ENCODE data around the gene CTTNBP2NL. TPM values are rescaled to one million over a fixed set of nuclear protein-coding genes. Genes with fewer than 3 reads are reported as not detected.
"Not testable (repeated sequence)": the region's sequence is repeated elsewhere in the genome, so short reads cannot be mapped to it uniquely, and the experiment has no call there.

The CTTNBP2NL gene
- total RNA-seq, 1 donor from 2014 or later: 25.2 TPM

DNA sequence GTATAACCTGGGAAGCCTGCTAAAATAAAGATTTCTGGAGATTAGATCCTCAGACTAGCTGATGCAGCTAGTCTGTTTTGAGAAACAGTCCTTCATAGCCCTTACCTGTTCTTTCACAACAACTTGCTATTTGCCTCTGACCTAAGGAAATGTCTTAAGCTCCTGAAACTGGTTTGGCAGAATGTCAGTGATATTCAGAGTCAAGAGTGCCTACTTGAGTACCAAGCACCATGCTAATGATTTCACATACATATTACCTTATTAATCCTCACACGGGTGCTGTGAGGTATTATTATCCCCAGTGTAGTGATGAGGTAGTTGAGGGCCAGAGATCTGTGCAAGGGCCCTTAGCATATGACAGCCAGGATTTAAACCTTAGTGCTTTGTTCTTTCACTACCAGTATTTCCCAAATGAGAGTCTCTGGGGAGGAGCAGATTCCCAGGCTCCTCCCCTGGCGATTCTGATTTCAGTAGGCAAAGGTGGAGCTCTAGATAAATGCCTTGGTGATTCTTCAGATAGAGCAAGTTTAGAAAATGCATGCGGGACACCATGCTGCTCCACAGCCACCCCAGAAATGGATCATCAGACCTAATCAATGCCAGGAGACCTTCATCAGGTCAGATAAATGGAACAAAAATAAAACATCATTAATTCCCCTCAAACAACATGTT is 65.3 kb downstream of the CTTNBP2NL start:
- no peak for DNase-seq (ENCODE audit: low read depth, low spot score)

DNA sequence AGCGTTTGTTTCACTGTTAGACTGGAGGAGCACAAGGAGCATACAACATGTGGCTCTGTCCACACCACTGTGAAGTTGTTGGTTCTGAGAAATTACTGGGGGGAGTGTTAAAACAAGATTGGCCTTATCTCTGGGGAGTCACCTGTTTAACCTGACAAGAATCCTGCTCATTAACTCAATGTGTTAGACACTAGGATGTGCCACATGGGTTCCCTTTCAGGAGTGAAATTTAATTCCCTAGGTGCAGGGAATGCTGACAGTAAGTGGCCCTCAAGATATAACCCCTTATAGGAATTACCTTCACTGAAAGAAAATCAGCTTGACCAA is 66.9 kb downstream of the CTTNBP2NL start:
- DNase-seq (ENCODE audit: low read depth, low spot score): no peak

DNA sequence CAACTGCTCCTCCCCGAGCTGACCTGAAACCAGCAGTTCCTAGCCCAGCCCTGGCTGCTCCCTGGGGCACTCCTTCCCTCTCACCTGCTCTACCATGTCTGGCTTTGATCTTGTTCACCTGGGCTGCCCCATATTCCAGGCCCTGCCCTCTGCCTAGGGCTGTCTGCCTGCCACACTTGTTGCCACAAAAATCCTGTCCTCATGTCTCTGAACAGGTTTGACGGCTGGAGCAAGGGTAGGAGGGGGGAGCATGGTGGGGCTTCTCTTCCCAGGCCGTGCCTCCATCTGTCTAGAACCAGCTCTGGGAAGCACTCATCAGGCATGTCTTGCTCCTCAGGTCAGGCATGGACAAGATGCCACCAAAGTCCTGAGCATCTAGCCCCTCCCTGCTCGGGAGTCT is 68.5 kb downstream of the CTTNBP2NL start:
- DNase-seq (ENCODE audit: low read depth, low spot score): no peak

DNA sequence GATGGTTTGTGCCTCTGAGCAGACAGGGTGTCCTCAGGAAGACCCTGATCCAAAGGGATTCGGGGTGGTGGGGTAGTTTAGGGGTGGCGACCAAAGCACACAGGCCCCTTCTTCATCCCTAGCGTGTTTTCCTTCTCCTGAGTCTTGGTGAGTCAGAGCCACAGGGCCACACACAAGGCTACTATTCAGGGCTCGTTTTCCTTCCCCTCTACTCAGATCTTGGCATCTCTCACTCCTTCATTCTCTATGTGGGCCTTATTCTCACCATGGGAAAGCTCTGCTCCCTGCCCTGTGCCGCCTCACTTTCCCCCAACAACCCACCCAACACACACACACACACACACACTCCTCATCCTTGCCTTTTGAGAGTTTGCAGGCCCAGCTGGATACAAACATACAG is 69.1 kb downstream of the CTTNBP2NL start:
- peak; percentile 50 for DNase-seq (ENCODE audit: low read depth, low spot score)

DNA sequence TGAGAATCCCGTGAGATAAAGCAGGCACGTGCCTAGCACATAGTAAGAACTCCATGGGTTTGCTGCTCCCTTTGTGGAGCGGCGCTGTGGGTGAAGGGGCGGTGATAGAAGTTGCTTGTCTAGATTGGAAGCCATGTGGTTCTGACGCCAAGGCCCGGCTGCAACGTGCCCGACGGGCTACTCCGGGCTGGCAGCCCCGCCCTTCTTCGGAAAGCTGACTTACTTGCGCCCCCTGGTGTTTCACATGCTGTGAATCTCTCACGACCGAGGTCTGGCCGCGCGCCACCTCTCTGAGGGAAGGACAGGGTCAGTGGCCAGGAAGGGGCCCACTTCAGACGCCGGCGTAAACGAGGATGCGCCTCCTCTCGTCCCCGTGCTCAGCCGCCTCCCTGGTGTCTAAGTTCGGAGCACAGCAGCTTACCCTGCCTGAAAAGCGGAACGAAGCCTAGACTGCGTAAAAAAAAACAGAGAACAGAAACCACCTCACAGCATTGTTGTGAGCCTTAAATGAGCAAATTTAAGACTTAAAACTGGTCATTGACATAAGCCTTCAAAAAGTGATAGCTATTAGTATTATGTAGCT is 70.2 kb downstream of the CTTNBP2NL start:
- DNase-seq (ENCODE audit: low read depth, low spot score): peak; percentile 85

DNA sequence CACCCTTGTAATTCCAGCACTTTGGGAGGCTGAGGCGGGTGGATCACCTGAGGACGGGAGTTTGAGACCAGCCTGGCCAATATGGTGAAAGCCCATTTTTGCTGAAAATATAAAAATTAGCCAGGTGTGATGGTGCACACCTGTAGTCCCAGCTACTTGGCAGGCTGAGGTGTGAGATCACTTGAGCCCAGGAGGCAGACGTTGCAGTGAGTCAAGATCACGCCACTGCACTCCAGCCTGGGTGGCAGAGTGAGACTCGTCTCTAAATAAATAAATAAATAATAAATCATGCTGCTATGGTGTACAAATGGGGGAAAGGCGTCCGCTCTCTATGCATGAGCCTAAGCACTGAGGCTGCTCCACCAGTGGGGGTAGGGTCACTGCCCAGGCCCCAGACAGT is 74.3 kb downstream of the CTTNBP2NL start:
- not testable (repeated sequence) for DNase-seq (ENCODE audit: low read depth, low spot score)

DNA sequence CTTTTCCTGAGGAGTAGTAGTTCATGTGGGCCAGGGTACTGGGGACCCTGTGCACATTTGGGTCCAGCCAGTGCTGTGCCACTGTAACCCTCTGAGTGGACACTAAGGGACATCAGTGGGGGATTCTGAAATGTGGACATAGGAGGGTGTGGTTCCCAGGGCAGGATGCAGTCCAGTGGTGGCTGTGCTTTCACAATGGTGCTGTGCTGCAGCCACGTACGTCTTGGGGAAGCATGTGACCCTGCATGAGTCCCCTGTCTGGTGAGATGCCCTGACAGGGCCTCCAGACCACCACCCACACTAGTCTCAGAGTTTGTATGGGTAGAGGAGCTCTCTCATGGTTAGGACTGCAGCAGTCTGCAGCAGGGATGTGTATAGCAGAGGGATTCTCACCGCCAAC is 75.0 kb downstream of the CTTNBP2NL start:
- no peak for DNase-seq (ENCODE audit: low read depth, low spot score)

DNA sequence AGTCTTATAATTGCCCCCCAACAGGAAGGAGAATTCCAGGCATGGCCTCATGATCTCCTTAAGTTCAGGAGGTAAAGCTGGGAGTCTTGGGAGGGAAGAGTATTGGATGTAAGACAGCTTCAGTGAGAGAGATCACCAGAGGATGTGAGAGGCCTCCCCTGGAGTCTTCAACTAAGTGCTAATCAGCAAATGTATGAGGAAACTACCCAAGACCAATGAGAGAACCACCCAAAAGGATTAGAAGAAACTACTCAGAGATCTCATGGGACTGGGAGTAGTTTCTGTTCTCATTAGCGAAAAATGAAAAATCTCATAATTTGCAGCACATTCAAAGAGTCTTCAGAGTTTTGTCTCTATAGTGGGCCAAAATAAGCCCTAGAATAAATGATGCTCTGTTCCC is 76.1 kb downstream of the CTTNBP2NL start:
- DNase-seq (ENCODE audit: low read depth, low spot score): no peak

DNA sequence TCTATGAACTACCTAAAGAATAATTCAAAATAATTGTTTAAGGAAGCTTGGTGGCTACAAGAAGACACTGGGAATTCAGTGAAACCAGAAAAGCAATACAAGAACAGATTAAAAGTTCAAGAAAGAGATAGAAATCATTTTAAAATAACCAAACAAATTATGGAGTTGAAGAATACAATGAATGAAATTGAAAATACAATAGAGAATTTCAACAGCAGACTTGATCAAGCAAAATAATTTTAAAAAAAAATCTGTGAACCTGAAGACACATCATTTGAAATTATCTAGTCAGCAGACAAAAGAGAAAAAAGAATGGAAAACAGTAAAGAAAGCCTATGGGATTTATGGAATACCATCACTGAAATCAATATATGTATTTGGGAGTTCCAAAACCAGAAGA is 81.5 kb downstream of the CTTNBP2NL start:
- no peak for DNase-seq (ENCODE audit: low read depth, low spot score)

DNA sequence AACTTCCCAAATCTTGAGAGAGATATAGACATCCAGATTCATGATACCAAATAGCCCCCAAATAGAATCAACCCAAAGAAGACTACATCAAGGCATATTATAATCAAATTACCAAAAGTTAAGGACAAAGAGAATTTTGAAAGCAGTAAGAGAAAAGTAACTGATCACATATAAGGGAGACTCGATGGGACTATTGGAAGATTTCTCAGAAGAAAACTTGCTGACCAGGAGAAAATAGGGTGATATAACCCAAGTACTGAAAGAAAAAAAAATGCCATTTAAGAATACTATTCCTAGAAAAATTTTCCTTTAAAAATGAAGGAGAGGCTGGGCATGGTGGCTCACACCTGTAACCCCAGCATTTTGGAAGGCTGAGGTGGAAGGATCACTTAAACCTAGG is 82.3 kb downstream of the CTTNBP2NL start:
- no peak for DNase-seq (ENCODE audit: low read depth, low spot score)

DNA sequence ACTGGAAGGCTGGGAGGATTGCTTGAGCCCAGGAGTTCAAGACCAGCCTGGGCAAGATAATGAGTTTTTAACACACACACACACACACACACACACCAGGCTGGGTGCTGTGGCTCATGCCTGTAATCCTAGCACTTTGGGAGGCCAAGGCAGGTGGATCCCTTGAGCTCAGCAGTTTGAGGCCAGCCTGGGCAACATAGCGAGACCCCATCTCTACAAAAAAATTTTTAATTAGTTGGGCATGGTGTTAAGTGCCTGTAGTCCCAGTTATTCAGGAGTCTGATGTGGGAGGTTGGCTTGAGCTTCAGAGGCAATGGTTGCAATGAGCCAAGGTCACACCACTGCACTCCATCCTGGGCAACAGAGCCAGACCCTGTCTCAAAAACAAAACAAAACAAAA is 90.0 kb downstream of the CTTNBP2NL start:
- DNase-seq (ENCODE audit: low read depth, low spot score): not testable (repeated sequence)

DNA sequence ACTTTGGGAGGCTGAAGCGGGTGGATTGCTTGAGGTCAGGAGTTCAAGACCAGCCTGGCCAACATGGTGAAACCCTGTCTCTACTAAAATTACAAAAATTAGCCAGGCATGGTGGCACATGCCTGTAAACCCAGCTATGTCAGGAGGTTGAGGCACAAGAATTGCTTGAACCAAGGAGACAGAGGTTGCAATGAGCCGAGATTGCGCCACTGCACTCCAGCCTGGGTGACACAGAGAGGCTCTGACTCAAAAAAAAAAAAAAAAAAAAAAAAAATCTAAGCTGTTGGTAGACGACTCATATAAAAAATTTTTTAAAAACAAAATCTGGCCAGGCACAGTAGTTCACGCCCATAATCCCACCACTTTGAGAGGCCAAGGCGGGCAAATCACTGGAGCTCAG is 91.7 kb downstream of the CTTNBP2NL start:
- not testable (repeated sequence) for DNase-seq (ENCODE audit: low read depth, low spot score)

DNA sequence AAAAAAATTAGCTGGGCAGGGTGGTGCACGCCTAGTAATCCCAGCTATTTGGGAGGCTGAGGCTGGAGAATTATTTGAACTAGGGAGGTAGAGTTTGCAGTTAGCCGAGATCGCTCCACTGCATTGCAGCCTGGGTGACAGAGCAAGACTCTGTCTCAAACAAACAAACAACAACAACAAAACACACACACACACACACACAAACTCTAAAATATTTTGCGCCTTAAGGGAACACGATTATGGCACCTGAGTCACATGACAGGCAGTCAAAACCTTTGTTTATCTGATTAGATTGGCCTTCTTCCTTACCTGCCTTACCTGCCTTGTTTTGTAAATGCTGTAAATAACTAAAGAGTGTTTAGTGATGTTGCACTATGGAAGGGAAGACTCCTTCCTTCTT is 92.1 kb downstream of the CTTNBP2NL start:
- DNase-seq (ENCODE audit: low read depth, low spot score): no peak

DNA sequence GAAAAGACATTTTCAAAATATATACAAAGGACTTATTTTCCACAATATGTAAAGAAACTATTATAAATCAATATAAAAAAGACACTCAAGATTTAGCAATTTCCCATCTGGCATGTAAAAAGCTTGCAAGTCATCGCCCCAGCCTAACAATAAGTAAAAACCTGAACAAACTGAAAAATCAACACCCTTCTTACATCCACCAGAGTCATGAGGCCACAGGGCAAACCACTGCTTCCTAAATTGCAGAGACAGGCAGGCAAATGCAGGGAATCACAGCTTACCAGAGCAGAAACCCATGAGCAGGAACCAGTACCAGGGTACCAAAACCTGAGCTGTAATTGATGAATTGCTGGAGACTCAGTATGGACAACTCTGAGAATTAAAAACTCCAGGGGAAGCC is 96.1 kb downstream of the CTTNBP2NL start:
- DNase-seq (ENCODE audit: low read depth, low spot score): no peak

DNA sequence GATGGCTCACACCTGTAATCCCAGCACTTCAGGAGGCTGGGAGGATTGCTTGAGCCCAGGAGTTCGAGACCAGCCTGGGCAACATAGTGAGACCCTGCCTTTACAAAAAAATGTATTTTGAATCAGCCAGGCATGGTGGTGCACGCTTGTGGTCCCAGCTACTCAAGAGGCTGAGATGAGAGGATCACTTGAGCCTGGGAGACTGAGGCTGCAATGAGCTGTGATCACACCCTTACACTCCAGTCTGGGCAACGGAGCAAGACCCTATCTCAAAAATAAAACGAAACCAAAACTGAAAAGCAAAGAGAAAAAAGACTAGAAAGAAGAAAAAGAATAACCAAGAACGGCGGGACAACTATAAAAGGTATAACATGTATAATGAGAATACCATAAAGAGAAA is 97.3 kb downstream of the CTTNBP2NL start:
- no peak for DNase-seq (ENCODE audit: low read depth, low spot score)

DNA sequence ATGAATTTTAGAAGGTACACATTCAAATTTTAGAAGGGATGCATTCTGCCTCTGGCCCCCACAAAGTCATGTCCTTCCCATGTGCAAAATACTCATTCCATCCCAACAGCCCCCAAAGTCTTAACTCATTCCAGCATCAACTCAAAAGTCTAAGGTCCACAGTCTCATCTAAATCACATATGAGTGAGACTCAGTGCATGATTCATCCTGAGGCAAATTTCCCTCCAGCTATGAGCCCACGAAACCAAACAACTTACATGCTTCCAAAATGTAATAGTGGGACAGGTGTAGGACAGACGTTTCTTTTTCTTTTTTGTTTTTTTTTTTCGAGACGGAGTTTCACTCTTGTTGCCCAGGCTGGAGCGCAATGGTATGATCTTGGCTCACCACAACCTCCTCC is 100.3 kb downstream of the CTTNBP2NL start:
- no peak for DNase-seq (ENCODE audit: low read depth, low spot score)

DNA sequence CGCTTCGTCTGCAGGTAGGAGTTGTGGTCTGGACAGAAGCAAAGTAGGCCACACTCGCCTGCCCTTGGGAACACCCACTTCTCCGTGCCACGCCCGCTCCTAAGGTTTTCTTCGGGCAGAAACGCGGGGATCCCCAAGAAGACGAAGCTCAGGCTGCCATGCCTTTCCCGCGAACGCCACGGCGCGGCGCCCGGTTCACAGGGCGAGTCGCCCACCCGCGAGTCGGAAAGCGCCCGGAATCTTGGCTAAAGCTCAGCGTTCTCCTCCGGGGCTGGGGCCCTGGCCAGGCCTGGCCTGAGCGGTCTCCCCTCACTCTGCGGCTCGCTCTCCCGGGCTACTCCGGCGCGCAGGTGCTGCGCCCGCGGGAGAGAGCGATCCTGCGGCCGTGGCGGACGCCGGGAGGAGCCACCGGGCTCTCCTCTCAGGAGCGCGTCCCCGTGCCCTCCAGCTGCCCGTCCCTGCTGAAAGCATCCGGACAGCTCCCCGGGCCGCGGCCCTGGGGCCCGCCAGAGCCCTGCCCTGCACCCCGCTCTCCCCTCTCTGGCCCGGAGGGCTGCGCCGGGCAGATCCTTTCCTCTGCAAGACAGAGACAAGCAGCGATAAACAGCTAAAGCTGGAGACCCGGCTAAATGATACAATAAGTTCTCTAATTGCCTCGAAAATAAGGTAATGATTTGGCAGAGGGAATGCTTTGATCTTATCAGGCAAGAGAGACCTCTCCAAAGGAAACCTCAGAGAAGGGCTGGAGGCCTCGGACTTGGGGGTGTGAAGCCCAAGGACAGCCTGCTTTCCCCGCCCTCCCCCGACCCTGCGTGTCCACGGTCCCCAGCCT is 106.0 kb downstream of the CTTNBP2NL start:
- peak; percentile 13 for DNase-seq (ENCODE audit: low read depth, low spot score)

DNA sequence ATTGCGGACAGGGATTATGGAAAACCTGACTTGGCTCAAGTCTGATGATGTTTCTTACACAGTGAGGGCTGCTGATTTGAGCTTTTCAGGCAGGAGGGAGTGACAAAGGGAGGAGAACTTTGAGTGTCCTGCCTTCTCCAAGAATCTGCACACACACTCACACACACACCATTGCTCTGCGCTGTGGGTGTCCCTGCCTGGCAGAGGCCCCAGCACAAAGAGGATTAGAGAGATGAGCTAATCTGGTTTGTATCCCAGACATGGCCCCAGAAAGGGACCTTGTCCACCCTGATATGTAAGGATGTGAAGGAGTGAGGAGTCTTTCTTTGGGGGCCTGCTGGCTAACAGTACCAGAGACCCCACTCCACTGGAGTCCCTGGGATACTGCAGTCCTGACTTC is 106.8 kb downstream of the CTTNBP2NL start:
- no peak for DNase-seq (ENCODE audit: low read depth, low spot score)

DNA sequence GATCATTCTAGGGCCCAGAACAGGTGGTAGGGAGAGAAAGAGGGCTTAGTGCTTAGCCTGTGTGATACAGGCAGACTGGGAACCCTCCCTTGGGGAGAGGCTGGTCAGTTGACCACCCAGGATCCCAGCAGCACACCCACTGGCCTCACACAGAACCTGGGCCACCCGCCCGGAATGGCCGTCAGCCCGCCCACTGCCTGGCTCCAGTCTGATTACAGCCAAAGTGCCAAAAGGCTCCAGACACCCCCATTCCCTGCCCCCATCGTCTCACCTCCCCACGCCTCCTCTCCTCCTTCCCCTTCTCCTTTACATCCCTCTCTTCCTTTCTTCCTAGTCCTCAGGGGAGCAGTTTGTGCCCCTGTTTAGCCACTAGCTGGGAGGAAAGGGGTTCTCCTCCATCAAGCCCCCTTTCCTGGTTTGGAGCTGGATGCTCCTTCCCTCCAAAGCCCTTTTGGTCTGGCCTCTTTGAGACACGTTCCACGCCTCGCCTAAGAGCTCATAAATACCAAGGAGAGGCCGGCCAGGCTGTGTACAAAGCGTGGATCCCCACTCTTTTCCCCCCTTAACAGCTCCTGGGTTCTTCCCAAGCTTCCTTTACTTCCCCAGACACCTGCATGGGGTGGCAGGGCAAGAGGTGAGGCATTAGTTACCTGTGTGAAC is 108.1 kb downstream of the CTTNBP2NL start:
- DNase-seq (ENCODE audit: low read depth, low spot score): no peak

DNA sequence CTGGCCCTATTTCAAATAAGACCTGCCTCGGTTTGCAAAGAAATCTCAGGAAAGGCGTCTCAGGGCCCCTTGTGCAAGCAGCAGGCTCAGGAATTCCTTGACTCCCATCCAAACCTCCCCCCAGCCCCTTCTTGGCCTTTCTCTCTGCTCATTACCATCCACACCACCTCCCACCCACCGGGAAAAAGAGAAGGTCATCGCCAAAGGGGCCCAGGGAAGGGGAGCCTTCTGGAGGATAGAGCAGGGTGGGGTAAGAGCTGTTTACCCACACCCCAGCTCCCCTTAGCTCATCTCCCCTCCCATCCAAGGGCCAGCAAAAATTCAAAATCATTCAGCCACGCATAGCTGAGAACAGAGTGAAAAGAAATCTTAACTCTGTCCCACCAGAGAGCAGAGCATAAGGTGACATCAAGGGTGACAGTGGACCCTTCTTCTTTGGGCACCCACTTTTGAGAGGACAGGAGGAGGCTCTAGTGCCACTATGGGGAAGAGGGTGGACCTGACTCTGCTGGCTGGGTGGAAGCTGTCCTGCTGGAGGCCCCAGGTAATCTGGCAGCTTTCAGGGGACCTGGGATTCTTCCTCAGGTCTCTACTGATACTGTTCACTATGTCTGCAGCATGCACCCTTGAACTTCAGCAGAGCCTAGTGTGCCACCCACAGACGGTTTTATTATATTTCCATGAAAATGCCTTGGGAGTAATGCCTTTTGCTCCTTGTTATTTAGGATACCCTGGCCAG is 108.8 kb downstream of the CTTNBP2NL start:
- no peak for DNase-seq (ENCODE audit: low read depth, low spot score)

DNA sequence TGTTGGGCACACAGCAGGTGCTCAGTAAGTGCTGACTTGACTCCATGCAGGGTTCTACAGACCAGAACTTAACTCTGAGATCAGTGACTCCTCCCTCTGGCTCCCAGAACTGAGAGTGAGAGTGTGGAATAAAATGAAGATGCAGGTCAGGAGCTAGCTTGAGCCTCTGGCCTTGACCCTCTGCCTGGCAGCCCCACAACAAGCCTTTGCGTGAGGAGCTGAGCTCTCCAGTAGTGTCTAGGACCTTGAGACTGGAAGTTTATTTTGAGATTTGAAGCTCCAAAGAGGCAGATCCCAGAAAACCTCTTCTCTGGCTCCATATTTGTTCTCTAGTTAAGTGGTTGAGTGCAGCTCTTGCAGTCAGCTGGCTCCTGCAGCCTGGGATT is 109.4 kb downstream of the CTTNBP2NL start:
- no peak for DNase-seq (ENCODE audit: low read depth, low spot score)

DNA sequence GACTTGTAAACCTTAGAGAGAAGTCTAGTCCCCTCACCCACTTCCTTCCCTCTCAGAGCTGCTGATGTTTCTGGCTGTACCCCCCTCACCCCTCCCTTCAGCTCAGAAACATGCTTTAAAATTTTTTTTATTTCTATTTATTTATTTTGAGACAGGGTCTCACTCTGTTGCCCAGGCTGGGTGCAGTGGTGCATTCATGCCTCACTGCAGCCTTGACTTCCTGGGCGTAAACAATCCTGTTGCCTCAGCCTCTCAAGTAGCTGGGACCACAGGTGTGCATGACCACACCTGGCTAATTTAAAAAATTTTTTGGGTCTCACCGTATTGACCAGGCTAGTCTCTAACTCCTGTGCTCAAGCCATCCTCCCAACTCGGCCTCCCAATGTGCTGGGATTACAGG is 109.9 kb downstream of the CTTNBP2NL start:
- DNase-seq (ENCODE audit: low read depth, low spot score): no peak

Data from pulmonary artery endothelial cell (primary cell).